SW480 (cell line): ENCODE results near the gene GTF2F1.
"Not testable (repeated sequence)": the region's sequence is repeated elsewhere in the genome, so short reads cannot be mapped to it uniquely, and the experiment has no call there.

Source experiments
- DNase-seq: peaks from one replicate; pipeline ENCODE4 v3.0.0-alpha.2; 2016; ENCODE audit warnings: low spot score

Gene GTF2F1

GRCh38 chr19:6384381-6384780 lies 8.6 kb downstream of the GTF2F1 start:
- DNase-seq = no peak

GRCh38 chr19:6383188-6383587 lies 9.8 kb downstream of the GTF2F1 start:
- no peak for DNase-seq

GRCh38 chr19:6381030-6381750 lies 11.8 kb downstream of the GTF2F1 start:
- DNase-seq = no peak

GRCh38 chr19:6379744-6380143 lies 13.2 kb downstream of the GTF2F1 start:
- no peak for DNase-seq

GRCh38 chr19:6378486-6378885 lies 14.5 kb downstream of the GTF2F1 start:
- DNase-seq = no peak

- no peak for DNase-seq
These were observed 14.9 kb downstream of the GTF2F1 start for GRCh38 chr19:6378041-6378440.

- no peak for DNase-seq
These were observed 16.3 kb downstream of the GTF2F1 start for GRCh38 chr19:6376512-6377190.

GRCh38 chr19:6375411-6376010 lies 17.5 kb downstream of the GTF2F1 start, which contains the start of gene PSPN:
Gene PSPN, minus strand, starts transcription at chr19:6375933. Its CDS starts 84 bp downstream, at chr19:6375849.
- no peak for DNase-seq

GRCh38 chr19:6374711-6375410 lies 18.1 kb downstream of the GTF2F1 start:
- DNase-seq = no peak

GRCh38 chr19:6374161-6374709 lies 18.7 kb downstream of the GTF2F1 start:
- DNase-seq = no peak

- no peak for DNase-seq
These were observed 19.2 kb downstream of the GTF2F1 start for GRCh38 chr19:6373813-6374108.

GRCh38 chr19:6373096-6373812 lies 19.7 kb downstream of the GTF2F1 start:
- DNase-seq = peak; percentile 94

GRCh38 chr19:6372594-6373095 lies 20.3 kb downstream of the GTF2F1 start, which contains the start of gene ALKBH7:
Gene ALKBH7, plus strand, starts transcription at chr19:6372794. Its CDS starts 27 bp downstream, at chr19:6372821.
- peak; percentile 99 for DNase-seq

GRCh38 chr19:6364353-6364752 lies 28.6 kb downstream of the GTF2F1 start:
- DNase-seq = no peak

GRCh38 chr19:6362351-6362801 lies 30.6 kb downstream of the GTF2F1 start:
- no peak for DNase-seq

GRCh38 chr19:6362027-6362350 lies 31.0 kb downstream of the GTF2F1 start:
- no peak for DNase-seq

GRCh38 chr19:6360857-6361216 lies 32.1 kb downstream of the GTF2F1 start:
- not testable (repeated sequence) for DNase-seq

GRCh38 chr19:6360445-6360844 lies 32.5 kb downstream of the GTF2F1 start:
- not testable (repeated sequence) for DNase-seq

- DNase-seq = no peak
These were observed 33.2 kb downstream of the GTF2F1 start for GRCh38 chr19:6359568-6360341.

- no peak for DNase-seq
These were observed 35.0 kb downstream of the GTF2F1 start for GRCh38 chr19:6358003-6358402.

GRCh38 chr19:6357174-6357573 lies 35.8 kb downstream of the GTF2F1 start:
- no peak for DNase-seq
